Activated T-cell treated with anti-CD3 and anti-CD28 coated beads, Interleukin-2, amount 50 U/mL, for 72 hours (primary cell): ENCODE data around the gene NEIL1. TPM values are rescaled to one million over a fixed set of nuclear protein-coding genes. Genes with fewer than 3 reads are reported as not detected.

Experiments
- ATAC-seq, 2 donors: fragments of 150-1000 bp; cut with Tn5 transposase; replicated peaks in 1 of 2; 2 replicates each; pipeline ENCODE4 v1.10.0; 2021; ENCODE audit warnings: moderate library complexity in 2 of 2, mild to moderate bottlenecking in 1 of 2
- DNase-seq, 2 donors: peaks; one replicate each; pipeline ENCODE4 v3.0.0; 2021 to 2022; ENCODE audit warnings: mixed read lengths in 1 of 2
- H3K27ac Mint-ChIP-seq: one replicate; pipeline ENCODE4 v1.8.0; 2022; ENCODE audit warnings: mild to moderate bottlenecking, moderate library complexity, mixed read lengths
- H3K27me3 Mint-ChIP-seq: one replicate; pipeline ENCODE4 v1.8.0; 2022; ENCODE audit warnings: low read depth, mixed read lengths
- H3K36me3 Mint-ChIP-seq, 2 donors: one replicate each; pipeline ENCODE4 v1.8.0; 2022; ENCODE audit warnings: mixed read lengths in 2 of 2, mild to moderate bottlenecking in 1 of 2; ENCODE audit not compliant: insufficient read depth in 2 of 2
- H3K4me1 Mint-ChIP-seq: one replicate; pipeline ENCODE4 v1.8.0; 2022; ENCODE audit warnings: low read depth, mixed read lengths
- H3K4me3 Mint-ChIP-seq, 2 donors: one replicate each; pipeline ENCODE4 v1.8.0; 2022; ENCODE audit warnings: mild to moderate bottlenecking in 2 of 2, mixed read lengths in 2 of 2, moderate library complexity in 2 of 2
- H3K9me3 Mint-ChIP-seq, 2 donors: one replicate each; pipeline ENCODE4 v1.8.0; 2022; ENCODE audit warnings: mixed read lengths in 2 of 2
- total RNA-seq, 2 donors: library from RNA; stranded (reverse); gene quantifications; one replicate each; pipeline ENCODE4 v1.2.3, GENCODE V29; 2022

Gene NEIL1
- total RNA-seq, 2 donors from 2014 or later = 5.8 to 11.0 TPM

GRCh38 chr15:75354454-75354853 lies 7.6 kb downstream of the NEIL1 start:
- Mint-ChIP-seq H3K27me3 (no peaks in the 10 kb centered on the region), H3K4me1 (peaks cover 15% of the 10 kb centered on the region), H3K36me3 (peaks cover 8 to 11% of the 10 kb centered on the region in 2 donors), H3K9me3 (peaks cover 3 to 5% of the 10 kb centered on the region in 2 donors), H3K4me3 (no peak overlapping the region), H3K27ac (no peak overlapping the region)
- DNase-seq = no peak
- no peak for ATAC-seq

- ATAC-seq = no peak
- Mint-ChIP-seq H3K4me3 (no peak overlapping the region), H3K4me1 (peaks cover 6% of the 10 kb centered on the region), H3K27ac (no peak overlapping the region), H3K9me3 (no peaks in the 10 kb centered on the region), H3K27me3 (no peaks in the 10 kb centered on the region), H3K36me3 (peaks cover 2 to 3% of the 10 kb centered on the region in 2 donors)
- DNase-seq = no peak
Measured at GRCh38 chr15:75355369-75355768, 8.5 kb downstream of the NEIL1 start.

- no peaks in the 10 kb centered on the region for H3K4me1 Mint-ChIP-seq
- peaks cover 2% of the 10 kb centered on the region in 2 donors for H3K36me3 Mint-ChIP-seq
- no peak for DNase-seq
- H3K9me3 Mint-ChIP-seq = no peaks in the 10 kb centered on the region
- H3K27ac Mint-ChIP-seq = no peak overlapping the region
- no peaks in the 10 kb centered on the region for H3K27me3 Mint-ChIP-seq
- H3K4me3 Mint-ChIP-seq = no peak overlapping the region
- ATAC-seq = no peak
Measured at GRCh38 chr15:75356006-75356405, 9.2 kb downstream of the NEIL1 start.

GRCh38 chr15:75356517-75356916 lies 9.7 kb downstream of the NEIL1 start:
- Mint-ChIP-seq H3K4me1 (no peaks in the 10 kb centered on the region), H3K27ac (no peak overlapping the region), H3K9me3 (no peaks in the 10 kb centered on the region), H3K27me3 (no peaks in the 10 kb centered on the region), H3K36me3 (peaks cover 0 to 2% of the 10 kb centered on the region in 2 donors), H3K4me3 (no peak overlapping the region)
- no peak for ATAC-seq
- DNase-seq = no peak

GRCh38 chr15:75357976-75358673 lies 11.3 kb downstream of the NEIL1 start:
- no peaks in the 10 kb centered on the region for H3K9me3 Mint-ChIP-seq
- ATAC-seq = no peak
- H3K36me3 Mint-ChIP-seq = peaks cover 0 to 2% of the 10 kb centered on the region in 2 donors
- no peaks in the 10 kb centered on the region for H3K4me1 Mint-ChIP-seq
- H3K4me3 Mint-ChIP-seq = no peak overlapping the region
- H3K27ac Mint-ChIP-seq = no peak overlapping the region
- no peaks in the 10 kb centered on the region for H3K27me3 Mint-ChIP-seq
- no peak for DNase-seq

- Mint-ChIP-seq H3K36me3 (peaks cover 0 to 2% of the 10 kb centered on the region in 2 donors), H3K27ac (no peak overlapping the region), H3K9me3 (no peaks in the 10 kb centered on the region), H3K4me1 (no peaks in the 10 kb centered on the region), H3K27me3 (no peaks in the 10 kb centered on the region), H3K4me3 (no peak overlapping the region)
- ATAC-seq (no peak), DNase-seq (no peak)
Measured at GRCh38 chr15:75358771-75359536, 12.1 kb downstream of the NEIL1 start.

- no peak for DNase-seq
- H3K9me3 Mint-ChIP-seq = no peaks in the 10 kb centered on the region
- peaks cover 0 to 2% of the 10 kb centered on the region in 2 donors for H3K36me3 Mint-ChIP-seq
Measured at GRCh38 chr15:75359537-75360250, 12.9 kb downstream of the NEIL1 start.

GRCh38 chr15:75360391-75360790 lies 13.6 kb downstream of the NEIL1 start:
- Mint-ChIP-seq H3K4me3 (no peak overlapping the region), H3K27me3 (no peaks in the 10 kb centered on the region), H3K9me3 (no peaks in the 10 kb centered on the region), H3K27ac (no peak overlapping the region), H3K36me3 (peaks cover 0 to 2% of the 10 kb centered on the region in 2 donors), H3K4me1 (no peaks in the 10 kb centered on the region)
- ATAC-seq (no peak), DNase-seq (no peak)

More at GRCh38 chr15:75359537-75360250, 12.9 kb downstream of the NEIL1 start:
- H3K27ac Mint-ChIP-seq = no peak overlapping the region
- H3K4me3 Mint-ChIP-seq = no peak overlapping the region
- H3K4me1 Mint-ChIP-seq = no peaks in the 10 kb centered on the region
- H3K27me3 Mint-ChIP-seq = no peaks in the 10 kb centered on the region
- ATAC-seq = no peak

GRCh38 chr15:75360856-75361255 lies 14.0 kb downstream of the NEIL1 start:
- H3K9me3 Mint-ChIP-seq = no peaks in the 10 kb centered on the region
- DNase-seq (no peak), ATAC-seq (peak in 1 of 2 donors; percentile 9)
- no peak overlapping the region for H3K27ac Mint-ChIP-seq
- no peaks in the 10 kb centered on the region for H3K4me1 Mint-ChIP-seq
- no peak overlapping the region for H3K4me3 Mint-ChIP-seq
- H3K36me3 Mint-ChIP-seq = peaks cover 0 to 2% of the 10 kb centered on the region in 2 donors
- H3K27me3 Mint-ChIP-seq = no peaks in the 10 kb centered on the region

- Mint-ChIP-seq H3K4me1 (no peaks in the 10 kb centered on the region), H3K4me3 (no peak overlapping the region), H3K36me3 (peaks cover 0 to 2% of the 10 kb centered on the region in 2 donors), H3K27ac (no peak overlapping the region), H3K27me3 (no peaks in the 10 kb centered on the region), H3K9me3 (no peaks in the 10 kb centered on the region)
- DNase-seq (no peak), ATAC-seq (no peak)
Measured at GRCh38 chr15:75361361-75361988, 14.6 kb downstream of the NEIL1 start.

GRCh38 chr15:75361989-75362641 lies 15.3 kb downstream of the NEIL1 start:
- Mint-ChIP-seq H3K4me3 (no peak overlapping the region), H3K36me3 (peaks cover 0 to 2% of the 10 kb centered on the region in 2 donors), H3K27ac (no peak overlapping the region), H3K4me1 (no peaks in the 10 kb centered on the region), H3K9me3 (no peaks in the 10 kb centered on the region), H3K27me3 (no peaks in the 10 kb centered on the region)
- DNase-seq (no peak), ATAC-seq (no peak)

GRCh38 chr15:75362642-75363249 lies 15.9 kb downstream of the NEIL1 start:
- ATAC-seq (no peak), DNase-seq (no peak)
- Mint-ChIP-seq H3K9me3 (no peaks in the 10 kb centered on the region), H3K4me3 (no peak overlapping the region), H3K27me3 (no peaks in the 10 kb centered on the region), H3K27ac (no peak overlapping the region), H3K36me3 (peaks cover 0 to 2% of the 10 kb centered on the region in 2 donors), H3K4me1 (peaks cover 6% of the 10 kb centered on the region)
